CD4-positive, alpha-beta T cell treated with Interferon alpha-2 for 1 hour (primary cell): ENCODE measurements around the gene NKAIN4.
A peak's percentile ranks its signal among the peaks of the same experiment; 100 is the strongest.

ENCODE experiments used
- DNase-seq, 2 donors: peaks; one replicate each; pipeline ENCODE4 v3.0.0-alpha.2; 2020 to 2022

NKAIN4 gene

GRCh38 chr20:63287697-63288580 lies 33.7 kb upstream of the NKAIN4 start:
- DNase-seq: no peak

GRCh38 chr20:63286781-63287696 lies 32.8 kb upstream of the NKAIN4 start:
- no peak for DNase-seq

GRCh38 chr20:63285636-63286615 lies 31.7 kb upstream of the NKAIN4 start:
- DNase-seq: no peak

GRCh38 chr20:63284981-63285524 lies 30.8 kb upstream of the NKAIN4 start:
- no peak for DNase-seq

GRCh38 chr20:63284544-63284949 lies 30.3 kb upstream of the NKAIN4 start:
- DNase-seq: no peak

GRCh38 chr20:63284083-63284440 lies 29.8 kb upstream of the NKAIN4 start:
- DNase-seq: peak in 1 of 2 donors; percentile 29

- DNase-seq: no peak
Observed at GRCh38 chr20:63283397-63284082, 29.3 kb upstream of the NKAIN4 start.

- DNase-seq: no peak
Observed at GRCh38 chr20:63282946-63283345, 28.7 kb upstream of the NKAIN4 start.

- DNase-seq: no peak
Observed at GRCh38 chr20:63281742-63282665, 27.7 kb upstream of the NKAIN4 start.

- no peak for DNase-seq
Observed at GRCh38 chr20:63280929-63281545, 26.8 kb upstream of the NKAIN4 start.

GRCh38 chr20:63280371-63280770 lies 26.1 kb upstream of the NKAIN4 start:
- no peak for DNase-seq

GRCh38 chr20:63279931-63280330 lies 25.7 kb upstream of the NKAIN4 start:
- DNase-seq: no peak

- DNase-seq: no peak
Observed at GRCh38 chr20:63278661-63279060, 24.4 kb upstream of the NKAIN4 start.

GRCh38 chr20:63277466-63278272 lies 23.4 kb upstream of the NKAIN4 start:
- DNase-seq: no peak

- no peak for DNase-seq
Observed at GRCh38 chr20:63276956-63277355, 22.7 kb upstream of the NKAIN4 start.

- DNase-seq: no peak
Observed at GRCh38 chr20:63275825-63276224, 21.6 kb upstream of the NKAIN4 start.

GRCh38 chr20:63274381-63275228 lies 20.3 kb upstream of the NKAIN4 start:
- no peak for DNase-seq
